SJCRH30 (cell line): ENCODE results near the gene SF3B2. TPM values are rescaled to one million over a fixed set of nuclear protein-coding genes. Genes with fewer than 3 reads are reported as not detected.

Experiments
- DNase-seq, 2 experiments: peaks; one replicate each; pipeline ENCODE4 v3.0.0-alpha.2; 2015 to 2020
- H3K27ac ChIP-seq: fragments of 250-450 bp; sonication (Bioruptor Pico); 2 replicates; pipeline ENCODE4 v1.5.1; 2020; ENCODE audit warnings: mild to moderate bottlenecking, moderate library complexity
- H3K27me3 ChIP-seq: fragments of 250-450 bp; sonication (Bioruptor Pico); 2 replicates; pipeline ENCODE4 v1.5.1; 2020; ENCODE audit warnings: mild to moderate bottlenecking, moderate library complexity
- H3K36me3 ChIP-seq: fragments of 250-450 bp; sonication (Bioruptor Pico); 2 replicates; pipeline ENCODE4 v1.5.1; 2020; ENCODE audit warnings: mild to moderate bottlenecking, moderate library complexity
- H3K4me1 ChIP-seq: fragments of 250-450 bp; sonication (Bioruptor Pico); 2 replicates; pipeline ENCODE4 v1.5.1; 2020; ENCODE audit warnings: mild to moderate bottlenecking, moderate library complexity
- H3K4me3 ChIP-seq: fragments of 250-450 bp; sonication (Bioruptor Pico); 2 replicates; pipeline ENCODE4 v1.5.1; 2020; ENCODE audit warnings: mild to moderate bottlenecking, moderate library complexity
- H3K9me3 ChIP-seq: fragments of 250-450 bp; sonication (Bioruptor Pico); replicated peaks from 2 replicates; pipeline ENCODE4 v1.5.1; 2020; ENCODE audit warnings: mild to moderate bottlenecking, moderate library complexity
- total RNA-seq: library from RNA; depleted of rRNA; stranded (reverse); fragments of >200 nt; shearing (Covaris generic); gene quantifications from 2 replicates; pipeline ENCODE4 v1.2.3, GENCODE V29; 2014

The SF3B2 gene
- total RNA-seq, 1 experiment from 2014 or later: 169 TPM

- H3K36me3 ChIP-seq: peaks cover 18% of the 10 kb centered on the region
- H3K4me1 ChIP-seq: peaks cover 6% of the 10 kb centered on the region
- DNase-seq: peak; percentile 31 to 37
- peak overlapping the region; percentile 61 for H3K27ac ChIP-seq
- peaks cover 5% of the 10 kb centered on the region; the same call in 1 of the 2 replicates for H3K27me3 ChIP-seq
- peak overlapping the region; percentile 86 for H3K4me3 ChIP-seq
- no peaks in the 10 kb centered on the region for H3K9me3 ChIP-seq
Measured at GRCh38 chr11:66050581-66051231, 1.5 kb upstream of the SF3B2 start.

DNA sequence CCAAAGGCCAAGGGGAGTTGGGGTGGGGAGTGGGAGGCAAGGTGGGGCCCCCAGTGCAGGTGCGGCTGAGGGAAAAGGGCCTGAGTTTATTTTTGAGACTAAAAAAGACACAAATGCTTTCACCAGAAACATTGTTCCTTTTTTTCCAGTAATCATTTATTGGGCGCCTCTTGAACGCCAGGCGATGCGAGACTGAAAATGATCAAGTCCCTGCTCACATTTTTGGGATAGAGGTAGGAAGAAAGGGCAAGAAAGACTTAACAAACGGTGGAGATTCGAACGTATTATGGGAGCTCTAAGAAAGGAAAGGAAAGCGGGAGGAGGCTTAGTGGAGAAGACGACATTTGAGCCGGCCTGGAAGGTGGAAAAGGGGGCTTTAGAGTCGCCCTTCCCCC, 796 bp upstream of the SF3B2 start:
- Histone ChIP-seq H3K4me3 (peak overlapping the region; percentile 86), H3K36me3 (peaks cover 23% of the 10 kb centered on the region), H3K27me3 (peaks cover 3% of the 10 kb centered on the region; the same call in 1 of the 2 replicates), H3K27ac (peak overlapping the region; percentile 61), H3K9me3 (no peaks in the 10 kb centered on the region), H3K4me1 (peaks cover 6% of the 10 kb centered on the region)
- DNase-seq: no peak

DNA sequence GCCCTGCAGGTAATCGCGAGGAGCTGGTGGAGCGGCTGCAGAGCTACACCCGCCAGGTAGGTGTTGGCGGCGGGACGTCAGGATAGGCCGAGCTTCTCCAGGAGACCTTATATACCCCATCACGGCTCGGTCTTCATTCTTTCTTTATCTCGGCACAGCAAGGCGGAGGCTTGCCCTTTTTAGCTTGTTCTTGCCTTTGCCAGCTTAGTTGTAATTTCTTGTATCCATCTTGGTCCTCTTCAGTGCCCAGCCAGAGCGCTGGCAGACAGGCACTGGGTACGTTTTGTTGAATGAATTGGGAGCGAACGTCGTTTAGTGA, 459 bp downstream of the SF3B2 start:
- H3K36me3 ChIP-seq: peaks cover 35% of the 10 kb centered on the region
- peak overlapping the region; percentile 61 for H3K27ac ChIP-seq
- no peaks in the 10 kb centered on the region for H3K27me3 ChIP-seq
- H3K9me3 ChIP-seq: no peaks in the 10 kb centered on the region
- H3K4me3 ChIP-seq: peak overlapping the region; percentile 86
- H3K4me1 ChIP-seq: peaks cover 6% of the 10 kb centered on the region
- no peak for DNase-seq

DNA sequence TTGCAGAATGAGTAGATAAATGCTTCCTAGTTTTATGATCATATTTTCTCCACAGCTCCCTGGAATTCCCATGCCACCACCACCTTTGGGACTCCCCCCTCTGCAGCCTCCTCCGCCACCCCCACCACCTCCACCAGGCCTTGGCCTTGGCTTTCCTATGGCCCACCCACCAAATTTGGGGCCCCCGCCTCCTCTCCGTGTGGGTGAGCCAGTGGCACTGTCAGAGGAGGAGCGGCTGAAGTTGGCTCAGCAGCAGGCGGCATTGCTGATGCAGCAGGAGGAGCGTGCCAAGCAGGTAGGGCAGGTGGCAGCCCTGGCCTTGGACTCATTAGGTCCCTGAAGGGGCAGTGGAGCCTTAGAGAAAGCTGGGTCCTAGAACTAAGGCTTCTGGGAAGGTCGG, 2.9 kb downstream of the SF3B2 start:
- H3K4me3 ChIP-seq: no peak overlapping the region
- peaks cover 6% of the 10 kb centered on the region for H3K4me1 ChIP-seq
- H3K36me3 ChIP-seq: peaks cover 59% of the 10 kb centered on the region
- DNase-seq: no peak
- H3K27me3 ChIP-seq: no peaks in the 10 kb centered on the region
- no peak overlapping the region for H3K27ac ChIP-seq
- no peaks in the 10 kb centered on the region for H3K9me3 ChIP-seq

DNA sequence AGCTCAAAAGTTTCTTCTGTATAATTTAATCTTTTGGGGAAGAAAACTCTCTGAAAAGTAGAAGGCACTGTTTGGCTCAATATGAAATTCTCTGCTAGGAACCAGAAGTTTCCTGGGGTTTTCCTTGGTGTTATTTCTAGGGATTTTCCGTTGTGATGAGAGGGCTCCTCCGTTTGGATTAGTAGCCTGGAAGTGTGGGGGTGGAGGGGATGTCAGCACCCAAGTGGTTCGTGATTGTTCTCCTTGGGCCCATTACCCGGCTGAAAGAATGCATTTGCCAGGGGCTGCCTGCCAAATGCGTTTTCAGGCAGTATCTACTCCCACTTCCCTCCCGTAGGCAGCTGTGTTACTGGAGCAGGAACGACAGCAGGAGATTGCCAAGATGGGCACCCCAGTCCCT, 4.3 kb downstream of the SF3B2 start:
- no peaks in the 10 kb centered on the region for H3K9me3 ChIP-seq
- no peak overlapping the region for H3K4me3 ChIP-seq
- no peaks in the 10 kb centered on the region for H3K27me3 ChIP-seq
- no peak for DNase-seq
- H3K27ac ChIP-seq: no peak overlapping the region
- H3K4me1 ChIP-seq: no peaks in the 10 kb centered on the region
- H3K36me3 ChIP-seq: peaks cover 74% of the 10 kb centered on the region

DNA sequence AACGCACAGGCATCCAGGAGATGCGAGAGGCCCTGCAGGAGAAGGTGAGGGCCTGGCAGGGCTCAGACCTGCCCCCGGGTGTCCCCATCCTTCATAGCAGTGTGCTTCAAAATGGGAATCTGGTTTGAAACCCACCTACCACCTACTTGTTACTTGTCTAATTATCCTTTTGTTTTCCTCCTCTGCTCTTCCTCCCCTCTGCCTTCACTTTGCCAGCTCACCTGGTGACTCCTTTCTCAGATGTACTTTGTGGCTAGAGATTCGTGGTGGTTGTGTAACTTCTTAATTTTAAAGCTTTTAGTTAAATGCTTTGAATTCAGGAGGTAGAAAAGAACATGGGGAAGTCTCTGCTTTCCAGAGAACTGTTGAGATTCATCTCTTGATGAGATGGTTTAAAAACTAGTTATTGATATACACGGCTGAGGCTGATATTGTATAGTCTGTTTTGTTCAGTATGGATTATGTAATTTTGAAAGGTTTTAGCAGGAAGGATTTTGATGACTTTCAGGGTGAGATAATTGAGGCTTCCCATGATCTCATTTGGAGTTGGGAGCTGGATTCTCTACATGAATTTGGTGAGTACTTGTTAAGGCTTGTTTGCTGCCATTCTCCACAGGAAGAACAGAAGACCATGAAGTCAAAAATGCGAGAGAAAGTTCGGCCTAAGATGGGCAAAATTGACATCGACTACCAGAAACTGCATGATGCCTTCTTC, 8.0 kb downstream of the SF3B2 start:
- H3K36me3 ChIP-seq: peaks cover 98% of the 10 kb centered on the region

DNA sequence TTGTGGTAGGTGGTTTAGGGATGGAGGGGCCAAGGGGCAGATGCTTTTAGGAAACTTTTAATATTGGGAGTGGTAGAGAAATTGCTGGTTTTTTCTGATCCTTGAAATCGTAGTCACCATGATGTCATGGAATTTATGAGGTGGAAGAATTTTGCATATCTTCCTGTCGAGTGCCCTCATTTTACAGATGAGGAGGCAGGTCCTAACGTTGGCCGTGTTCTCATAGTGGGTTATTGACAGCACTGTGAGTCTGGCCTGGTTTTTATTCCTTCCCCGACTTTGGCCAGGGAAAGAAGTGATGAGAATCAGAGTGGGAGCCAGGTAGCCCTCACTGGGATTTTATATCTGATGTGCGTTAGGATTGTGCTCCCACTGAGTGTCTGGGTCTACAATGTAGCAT, 9.1 kb downstream of the SF3B2 start:
- Histone ChIP-seq H3K4me1 (no peaks in the 10 kb centered on the region), H3K27me3 (no peaks in the 10 kb centered on the region), H3K36me3 (peaks cover 100% of the 10 kb centered on the region), H3K4me3 (no peak overlapping the region), H3K9me3 (no peaks in the 10 kb centered on the region), H3K27ac (no peak overlapping the region)
- DNase-seq: no peak

More for the DNA sequence above, 8.0 kb downstream of the SF3B2 start:
- Histone ChIP-seq H3K27me3 (no peaks in the 10 kb centered on the region), H3K4me3 (no peak overlapping the region), H3K27ac (no peak overlapping the region), H3K9me3 (no peaks in the 10 kb centered on the region), H3K4me1 (no peaks in the 10 kb centered on the region)
- DNase-seq: no peak

GRCh38 chr11:66062408-66062807, 10.2 kb downstream of the SF3B2 start:
- Histone ChIP-seq H3K27me3 (no peaks in the 10 kb centered on the region), H3K9me3 (no peaks in the 10 kb centered on the region), H3K4me3 (no peak overlapping the region), H3K36me3 (peaks cover 100% of the 10 kb centered on the region), H3K4me1 (no peaks in the 10 kb centered on the region), H3K27ac (no peak overlapping the region)
- no peak for DNase-seq

- no peak overlapping the region for H3K4me3 ChIP-seq
- no peaks in the 10 kb centered on the region for H3K27me3 ChIP-seq
- peaks cover 6% of the 10 kb centered on the region; the same call in 1 of the 2 replicates for H3K4me1 ChIP-seq
- H3K36me3 ChIP-seq: peaks cover 98% of the 10 kb centered on the region
- no peaks in the 10 kb centered on the region for H3K9me3 ChIP-seq
- no peak for DNase-seq
- no peak overlapping the region for H3K27ac ChIP-seq
Measured at GRCh38 chr11:66063900-66064299, 11.7 kb downstream of the SF3B2 start.

DNA sequence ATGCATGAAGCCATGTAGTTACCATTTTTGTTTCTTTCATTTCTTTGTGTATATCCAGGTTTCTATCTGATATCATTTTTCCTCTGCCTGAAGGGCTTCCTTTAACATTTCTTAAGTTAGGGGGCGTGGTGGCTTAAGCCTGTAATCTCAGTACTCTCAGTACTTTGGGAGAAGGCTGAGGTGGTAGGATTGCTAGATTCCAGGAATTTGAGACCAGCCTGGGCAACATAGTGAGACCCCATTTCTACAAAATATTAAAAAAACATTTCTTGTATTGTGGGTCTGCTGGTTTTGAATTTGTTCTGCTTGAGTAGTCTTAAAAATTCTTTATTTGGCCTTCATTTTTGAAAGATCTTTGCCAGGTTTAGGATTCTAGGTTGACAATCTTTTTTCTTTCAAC, 12.4 kb downstream of the SF3B2 start:
- no peak for DNase-seq
- Histone ChIP-seq H3K27me3 (no peaks in the 10 kb centered on the region), H3K4me1 (peaks cover 13% of the 10 kb centered on the region), H3K4me3 (no peak overlapping the region), H3K9me3 (no peaks in the 10 kb centered on the region), H3K36me3 (peaks cover 97% of the 10 kb centered on the region), H3K27ac (no peak overlapping the region)

DNA sequence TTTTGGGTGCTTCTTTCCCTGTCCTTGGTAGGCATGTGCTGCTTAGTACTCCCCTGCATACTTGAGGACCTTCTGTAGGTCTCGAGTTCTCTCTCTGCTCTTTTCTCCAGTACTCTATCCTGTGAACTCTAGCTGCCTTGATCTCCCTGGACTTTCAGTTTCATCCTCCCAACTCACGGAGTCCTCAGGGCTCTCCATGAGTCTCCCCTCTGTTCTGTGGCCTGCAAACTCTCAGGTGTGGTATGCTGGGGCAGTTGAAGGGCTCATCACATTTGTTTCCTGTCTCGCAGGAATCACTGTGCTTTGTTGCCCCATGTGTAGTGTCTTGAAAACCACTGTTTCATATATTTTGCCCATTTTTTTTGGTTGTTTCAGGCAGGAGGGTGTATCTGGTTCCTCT, 14.6 kb downstream of the SF3B2 start:
- H3K27ac ChIP-seq: no peak overlapping the region
- H3K4me1 ChIP-seq: peaks cover 15% of the 10 kb centered on the region
- H3K9me3 ChIP-seq: no peaks in the 10 kb centered on the region
- no peaks in the 10 kb centered on the region for H3K27me3 ChIP-seq
- DNase-seq: no peak
- no peak overlapping the region for H3K4me3 ChIP-seq
- peaks cover 75% of the 10 kb centered on the region for H3K36me3 ChIP-seq

DNA sequence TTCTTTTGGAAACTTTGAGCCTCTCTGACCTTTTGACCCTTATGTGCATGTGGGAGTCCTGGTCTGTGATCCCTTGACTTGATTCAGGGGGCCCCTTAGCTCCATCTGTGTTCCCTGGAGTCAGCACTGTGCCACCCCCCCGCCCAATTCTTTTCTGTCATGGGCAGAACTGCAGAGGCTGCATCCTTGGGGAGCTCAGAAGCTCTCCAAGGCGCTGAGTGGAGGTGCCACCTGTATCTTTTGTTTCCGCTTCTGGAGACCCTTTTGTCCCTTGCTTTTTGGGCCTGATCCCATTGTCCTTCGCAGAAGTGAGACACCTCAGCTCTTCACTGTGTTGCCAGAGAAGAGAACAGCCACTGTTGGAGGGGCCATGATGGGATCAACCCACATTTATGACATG, 15.5 kb downstream of the SF3B2 start:
- no peaks in the 10 kb centered on the region for H3K9me3 ChIP-seq
- no peaks in the 10 kb centered on the region for H3K27me3 ChIP-seq
- no peak overlapping the region for H3K4me3 ChIP-seq
- DNase-seq: no peak
- peaks cover 15% of the 10 kb centered on the region for H3K4me1 ChIP-seq
- no peak overlapping the region for H3K27ac ChIP-seq
- peaks cover 66% of the 10 kb centered on the region for H3K36me3 ChIP-seq

DNA sequence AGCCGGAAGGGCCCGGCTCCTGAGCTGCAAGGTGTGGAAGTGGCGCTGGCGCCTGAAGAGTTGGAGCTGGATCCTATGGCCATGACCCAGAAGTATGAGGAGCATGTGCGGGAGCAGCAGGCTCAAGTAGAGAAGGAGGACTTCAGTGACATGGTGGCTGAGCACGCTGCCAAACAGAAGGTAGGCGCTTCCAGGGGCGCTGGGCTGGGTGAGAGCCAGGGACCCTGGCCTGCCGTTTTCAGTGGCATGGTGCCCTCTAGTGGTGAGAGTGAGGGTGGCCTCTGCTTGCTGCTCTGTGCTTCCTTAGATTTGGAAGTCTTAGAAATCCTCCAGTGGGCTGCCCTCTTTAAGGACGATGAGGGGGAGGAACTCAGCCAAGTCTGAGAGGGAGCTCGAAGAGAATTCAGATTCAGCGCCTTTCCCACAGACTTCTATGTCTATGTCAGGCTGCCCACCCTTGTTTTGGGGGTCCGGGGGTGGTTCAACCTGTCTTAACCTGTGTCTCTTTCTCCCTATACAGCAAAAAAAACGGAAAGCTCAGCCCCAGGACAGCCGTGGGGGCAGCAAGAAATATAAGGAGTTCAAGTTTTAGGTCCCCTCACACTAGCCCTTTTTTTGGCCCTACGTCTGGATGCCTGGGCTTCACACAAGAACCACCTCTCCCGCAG, 16.1 kb downstream of the SF3B2 start:
- Histone ChIP-seq H3K27ac (no peak overlapping the region; the same call in 1 of the 2 replicates), H3K9me3 (no peaks in the 10 kb centered on the region), H3K27me3 (no peaks in the 10 kb centered on the region), H3K36me3 (peaks cover 62% of the 10 kb centered on the region), H3K4me1 (peaks cover 19% of the 10 kb centered on the region), H3K4me3 (no peak overlapping the region)
- peak; percentile 79 to 88 for DNase-seq

GRCh38 chr11:66068923-66069714, 17.0 kb downstream of the SF3B2 start:
- Histone ChIP-seq H3K27ac (peak overlapping the region; percentile 59), H3K4me3 (peak overlapping the region; percentile 89), H3K27me3 (no peaks in the 10 kb centered on the region), H3K9me3 (no peaks in the 10 kb centered on the region), H3K4me1 (peaks cover 19% of the 10 kb centered on the region), H3K36me3 (peaks cover 54% of the 10 kb centered on the region)
- DNase-seq: peak; percentile 43
